Tibial nerve (tissue), 4 donors: ENCODE results near the gene FIBCD1. TPM values are rescaled to one million over a fixed set of nuclear protein-coding genes. Genes with fewer than 3 reads are reported as not detected.

Experiments used
- DNase-seq, 2 donors: peaks; one replicate each; pipeline ENCODE4 v3.0.0-alpha.2; 2019; ENCODE audit warnings: low spot score in 2 of 2
- H3K27ac ChIP-seq, 4 donors: fragments of 200-600 bp; sonication (generic) in 3 of 4; one replicate each; pipeline ENCODE4 v1.5.1; 2017 to 2019; ENCODE audit warnings: mild to moderate bottlenecking in 1 of 4
- H3K27me3 ChIP-seq, 2 donors: fragments of 200-600 bp; sonication (generic) in 1 of 2; one replicate each; pipeline versions ENCODE4 v1.5.1 to v1.6.0; 2017 to 2019
- H3K36me3 ChIP-seq, 3 donors: fragments of 200-600 bp; sonication (generic); one replicate each; pipeline ENCODE4 v1.5.1; 2018 to 2019
- H3K4me1 ChIP-seq, 4 donors: fragments of 200-600 bp; sonication (generic) in 3 of 4; one replicate each; pipeline ENCODE4 v1.5.1; 2017 to 2019
- H3K4me3 ChIP-seq, 4 donors: fragments of 200-600 bp; sonication (generic) in 3 of 4; one replicate each; pipeline ENCODE4 v1.5.1; 2017 to 2019; ENCODE audit warnings: mild to moderate bottlenecking in 1 of 4, moderate library complexity in 1 of 4
- H3K9me3 ChIP-seq, 4 donors: fragments of 200-600 bp; sonication (generic) in 3 of 4; one replicate each; pipeline ENCODE4 v1.5.1; 2017 to 2019
- EP300 ChIP-seq, 2 donors: sonication (generic); formaldehyde crosslinking; IDR thresholded peaks; one replicate each; pipeline ENCODE4 v1.6.1; 2017; ENCODE audit warnings: antibody characterized with exemption in 2 of 2, mild to moderate bottlenecking in 1 of 2
- POLR2A ChIP-seq, 2 donors: fragments of 450-650 bp; IDR thresholded peaks; one replicate each; pipeline ENCODE4 v1.6.1; 2017; ENCODE audit warnings: antibody characterized with exemption in 2 of 2, mild to moderate bottlenecking in 2 of 2, moderate library complexity in 2 of 2
- WGBS, 2 donors: methylation state at CpG; one replicate each; pipeline ENCODE4 v1.1.5; 2018; 5-methylcytosine and 5-hydroxymethylcytosine counted together
- total RNA-seq, 4 donors: library from RNA; depleted of rRNA; stranded (reverse); fragments of >200 nt; gene quantifications; one replicate each; pipeline ENCODE4 v1.1.0, GENCODE V29; 2016
- TF ChIP-seq, protein P1 (sequence below), 5 experiments: fragments of 200-600 bp in 3 of 5; fragments of 450-650 bp in 2 of 5; sonication (generic) in 3 of 5; IDR thresholded peaks; one replicate each; pipeline ENCODE4 v1.5.1; 2016 to 2019; ENCODE audit warnings: antibody characterized with exemption in 5 of 5, mild to moderate bottlenecking in 3 of 5, moderate library complexity in 2 of 5

FIBCD1 gene
- total RNA-seq, 4 donors from 2014 or later: not detected

DNA sequence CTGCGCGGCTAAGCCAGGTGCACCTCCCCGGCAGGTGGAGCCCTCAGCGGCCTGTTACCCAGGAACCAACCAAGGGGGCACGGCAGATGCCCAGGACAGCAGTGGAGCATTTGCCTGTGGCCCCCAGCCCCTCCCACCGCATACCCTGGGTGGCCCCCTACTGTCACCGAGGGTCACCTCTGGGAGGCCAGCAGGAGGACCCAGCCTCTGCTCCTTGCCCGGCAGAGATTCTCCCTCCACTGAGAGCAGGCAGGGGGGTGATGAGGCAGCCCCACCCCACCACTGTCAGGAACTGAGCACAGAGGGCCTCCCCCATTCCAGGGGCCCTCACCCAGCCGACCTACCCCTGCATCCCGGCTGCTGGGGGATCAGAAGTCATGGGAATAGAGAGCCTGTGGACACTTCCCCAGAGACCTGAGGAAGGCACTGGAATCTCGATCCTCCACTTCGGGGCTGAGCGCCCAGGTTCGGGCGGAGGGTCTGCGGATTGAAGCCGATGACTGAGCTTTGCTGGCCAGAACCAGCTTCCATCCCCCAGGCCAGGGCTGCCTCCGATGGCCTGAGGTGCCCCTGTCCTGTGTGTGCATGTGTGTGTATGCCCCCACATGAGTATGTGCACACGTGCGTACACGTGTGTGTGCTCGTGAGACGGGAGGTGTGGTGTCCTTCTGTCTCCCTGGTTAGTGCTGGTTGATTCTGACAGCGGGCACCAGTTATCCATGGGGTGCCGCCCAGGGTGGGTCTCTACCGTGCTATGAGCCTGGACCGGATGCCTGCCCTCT lies 42.6 kb downstream of the FIBCD1 start, which contains the start of gene QRFP:
QRFP (minus strand) TSS at position 580 of the 782 bp plus-strand sequence. CDS start 2,974 bp downstream, outside the sequence.
- Histone ChIP-seq H3K36me3 (peaks cover 0 to 28% (median 0%) of the 10 kb centered on the region in 3 donors), H3K27me3 (peaks cover 0 to 35% of the 10 kb centered on the region in 2 donors), H3K27ac (no peak within 1 kb of the TSS), H3K4me3 (no peak within 1 kb of the TSS), H3K9me3 (no peaks in the 10 kb centered on the region), H3K4me1 (peaks cover 0 to 36% (median 0%) of the 10 kb centered on the region in 4 donors)
- 72 to 80% methylated on average over 14 to 27 of the region's 27 CpGs for WGBS, 2 donors
- TF ChIP-seq, protein P1, sequence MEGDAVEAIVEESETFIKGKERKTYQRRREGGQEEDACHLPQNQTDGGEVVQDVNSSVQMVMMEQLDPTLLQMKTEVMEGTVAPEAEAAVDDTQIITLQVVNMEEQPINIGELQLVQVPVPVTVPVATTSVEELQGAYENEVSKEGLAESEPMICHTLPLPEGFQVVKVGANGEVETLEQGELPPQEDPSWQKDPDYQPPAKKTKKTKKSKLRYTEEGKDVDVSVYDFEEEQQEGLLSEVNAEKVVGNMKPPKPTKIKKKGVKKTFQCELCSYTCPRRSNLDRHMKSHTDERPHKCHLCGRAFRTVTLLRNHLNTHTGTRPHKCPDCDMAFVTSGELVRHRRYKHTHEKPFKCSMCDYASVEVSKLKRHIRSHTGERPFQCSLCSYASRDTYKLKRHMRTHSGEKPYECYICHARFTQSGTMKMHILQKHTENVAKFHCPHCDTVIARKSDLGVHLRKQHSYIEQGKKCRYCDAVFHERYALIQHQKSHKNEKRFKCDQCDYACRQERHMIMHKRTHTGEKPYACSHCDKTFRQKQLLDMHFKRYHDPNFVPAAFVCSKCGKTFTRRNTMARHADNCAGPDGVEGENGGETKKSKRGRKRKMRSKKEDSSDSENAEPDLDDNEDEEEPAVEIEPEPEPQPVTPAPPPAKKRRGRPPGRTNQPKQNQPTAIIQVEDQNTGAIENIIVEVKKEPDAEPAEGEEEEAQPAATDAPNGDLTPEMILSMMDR (IDR thresholded peaks at IDR 0.05): no peak
- no peak for TF ChIP-seq POLR2A (IDR thresholded peaks at IDR 0.05)
- TF ChIP-seq EP300 (IDR thresholded peaks at IDR 0.05): no peak
- no peak for DNase-seq

DNA sequence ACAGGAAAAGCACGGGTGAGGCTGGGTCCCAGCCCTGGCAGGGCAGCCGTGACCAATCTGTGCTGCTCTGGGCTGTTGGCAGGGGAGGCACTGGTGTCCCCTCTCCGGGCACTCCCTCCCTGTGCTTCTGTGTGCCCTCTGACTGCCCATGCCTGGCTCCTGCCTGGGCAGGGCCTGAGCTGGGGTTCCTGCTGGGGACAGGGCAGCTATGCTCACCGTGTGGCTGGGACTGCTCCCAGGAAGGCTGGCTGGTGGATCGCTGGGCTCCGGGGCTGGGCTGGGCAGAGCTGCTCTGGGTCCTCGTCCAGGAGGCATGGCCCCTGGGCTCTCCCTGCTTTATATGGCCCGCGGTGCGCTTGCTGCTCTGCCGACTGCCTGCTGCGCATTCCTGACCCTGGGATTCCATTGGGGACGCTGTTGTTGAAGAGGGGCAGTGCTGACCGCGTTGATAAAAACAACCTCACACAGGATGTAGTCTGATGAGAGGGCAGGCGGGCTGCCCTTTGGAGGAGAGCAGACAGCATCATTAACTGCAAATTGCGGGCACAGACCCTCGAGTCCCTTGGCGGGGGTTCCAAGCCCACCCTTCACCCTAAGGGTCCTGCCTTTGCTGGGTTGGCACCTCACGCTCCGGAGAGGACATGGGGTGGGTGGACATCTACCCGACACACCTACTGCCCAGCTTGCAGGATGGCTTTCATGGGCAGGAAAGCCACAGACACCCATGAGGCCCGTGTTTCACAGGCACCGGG lies 43.4 kb downstream of the FIBCD1 start:
- Histone ChIP-seq H3K4me3 (no peak overlapping the region), H3K9me3 (no peaks in the 10 kb centered on the region), H3K36me3 (peaks cover 0 to 34% (median 0%) of the 10 kb centered on the region in 3 donors), H3K4me1 (peaks cover 0 to 36% (median 0%) of the 10 kb centered on the region in 4 donors), H3K27ac (no peak overlapping the region), H3K27me3 (peaks cover 0 to 28% of the 10 kb centered on the region in 2 donors)
- WGBS, 2 donors: 59% methylated on average over 19 to 22 of the region's 24 CpGs
- no peak for DNase-seq
- TF ChIP-seq, protein P1 (IDR thresholded peaks at IDR 0.05): no peak
- TF ChIP-seq EP300 (IDR thresholded peaks at IDR 0.05) (no peak), POLR2A (IDR thresholded peaks at IDR 0.05) (no peak)

DNA sequence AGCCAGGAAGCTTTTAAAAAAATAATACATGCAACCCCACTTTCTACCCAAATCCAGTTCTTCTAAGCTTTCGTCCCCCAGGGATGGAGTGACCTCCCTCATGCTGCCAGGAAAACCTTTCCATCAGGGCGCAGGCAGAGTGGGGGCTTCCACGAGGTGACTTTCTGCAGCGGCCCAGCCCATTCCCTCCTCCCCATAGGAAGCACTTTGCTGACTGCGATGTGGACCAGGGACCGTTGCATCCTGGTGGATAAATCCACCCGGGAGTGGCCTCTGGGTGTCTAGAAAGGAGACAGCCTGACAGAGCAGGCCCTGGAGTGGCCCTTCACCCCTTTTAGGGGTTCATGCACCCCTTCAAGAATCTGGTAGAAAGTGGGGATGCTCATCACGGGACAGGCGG lies 44.0 kb downstream of the FIBCD1 start:
- Histone ChIP-seq H3K4me3 (no peak overlapping the region), H3K4me1 (peaks cover 0 to 36% (median 0%) of the 10 kb centered on the region in 4 donors), H3K27me3 (peaks cover 0 to 23% of the 10 kb centered on the region in 2 donors), H3K9me3 (no peaks in the 10 kb centered on the region), H3K27ac (no peak overlapping the region), H3K36me3 (peaks cover 0 to 40% (median 3%) of the 10 kb centered on the region in 3 donors)
- no peak for DNase-seq
- 61 to 68% methylated on average over 6 to 9 of the region's 9 CpGs for WGBS, 2 donors
- TF ChIP-seq POLR2A (IDR thresholded peaks at IDR 0.05) (no peak), EP300 (IDR thresholded peaks at IDR 0.05) (no peak)
- TF ChIP-seq, protein P1 (IDR thresholded peaks at IDR 0.05): no peak

DNA sequence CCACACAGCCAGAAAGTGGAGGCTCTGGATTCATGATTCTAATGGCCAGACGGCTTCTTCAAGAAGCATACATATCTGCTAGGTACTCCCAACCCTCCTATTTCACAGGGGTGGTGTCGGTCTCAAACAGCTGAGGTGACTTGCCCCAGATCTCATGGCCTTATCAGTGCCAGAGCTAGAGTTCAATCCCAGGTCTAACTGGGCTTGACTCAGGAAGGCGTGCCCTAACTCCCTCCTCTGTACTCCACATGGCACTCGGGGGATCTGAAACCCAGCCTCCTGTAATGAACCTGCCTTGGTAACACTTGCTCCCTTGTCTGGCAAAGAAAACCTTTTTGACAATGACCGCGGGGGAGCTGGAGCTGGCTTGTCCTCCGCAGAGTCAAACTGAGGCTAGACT lies 44.5 kb downstream of the FIBCD1 start:
- WGBS, 2 donors: 65 to 74% methylated on average over 7 of the region's 7 CpGs
- Histone ChIP-seq H3K9me3 (no peaks in the 10 kb centered on the region), H3K27me3 (peaks cover 0 to 18% of the 10 kb centered on the region in 2 donors), H3K27ac (no peak overlapping the region), H3K36me3 (peaks cover 0 to 45% (median 4%) of the 10 kb centered on the region in 3 donors), H3K4me3 (no peak overlapping the region), H3K4me1 (peaks cover 0 to 36% (median 0%) of the 10 kb centered on the region in 4 donors)
- DNase-seq: no peak
- TF ChIP-seq EP300 (IDR thresholded peaks at IDR 0.05) (no peak), POLR2A (IDR thresholded peaks at IDR 0.05) (no peak)
- TF ChIP-seq, protein P1 (IDR thresholded peaks at IDR 0.05): no peak
